H1 (cell line): Measurements from ENCODE around the gene CEP97. TPM values are rescaled to one million over a fixed set of nuclear protein-coding genes. Genes with fewer than 3 reads are reported as not detected.

Source experiments
- CTCF ChIA-PET: fragments of 300-600 bp; sonication (Branson Sonifier 250); formaldehyde crosslinking; loops from one replicate; lab custom pipeline; 2021; ENCODE audit not compliant: partially characterized antibody; lab: Charles Lee
- POLR2A ChIA-PET: fragments of 300-600 bp; sonication (Branson Sonifier 250); formaldehyde crosslinking; loops from one replicate; lab custom pipeline; 2021; ENCODE audit warnings: inconsistent platforms; ENCODE audit not compliant: partially characterized antibody; lab: Charles Lee
- DNase-seq, 2 experiments: peaks; one replicate each; pipeline versions ENCODE4 v3.0.0 to v3.0.0-alpha.2; 2010 to 2022; ENCODE audit warnings: low spot score in 2 of 2, low read depth in 1 of 2, mixed read lengths in 1 of 2
- FAIRE-seq: peaks from 2 replicates; lab custom pipeline; 2011; peaks lifted over from hg19 to GRCh38; lab: Jason Lieb, UNC
- H2AFZ ChIP-seq: 2 replicates; pipeline ENCODE4 v1.8.1; 2012; ENCODE audit warnings: low read length, inconsistent platforms
- H2AK5ac ChIP-seq: 2 replicates; pipeline ENCODE4 v1.6.1; 2013; ENCODE audit warnings: low read depth, low read length
- H2BK120ac ChIP-seq: replicated peaks from 2 replicates; pipeline ENCODE3; 2013; ENCODE audit warnings: low read depth, low read length, inconsistent platforms
- H2BK12ac ChIP-seq: 2 replicates; pipeline ENCODE4 v1.6.1; 2013; ENCODE audit warnings: low read depth, low read length
- H2BK15ac ChIP-seq: 2 replicates; pipeline ENCODE4 v1.6.1; 2013; ENCODE audit warnings: low read length
- H2BK20ac ChIP-seq: 2 replicates; pipeline ENCODE4 v1.6.1; 2013; ENCODE audit warnings: low read length
- H2BK5ac ChIP-seq: 2 replicates; pipeline ENCODE4 v1.6.1; 2013; ENCODE audit warnings: low read depth, low read length
- H3K14ac ChIP-seq: 2 replicates; pipeline ENCODE4 v1.6.1; 2013; ENCODE audit warnings: inconsistent platforms; ENCODE audit not compliant: insufficient read length
- H3K18ac ChIP-seq: 2 replicates; pipeline ENCODE4 v1.6.1; 2013; ENCODE audit warnings: low read length; ENCODE audit errors: extremely low read depth
- H3K23ac ChIP-seq: 2 replicates; pipeline ENCODE4 v1.6.1; 2013; ENCODE audit warnings: inconsistent platforms; ENCODE audit not compliant: insufficient read length
- H3K23me2 ChIP-seq: 2 replicates; pipeline ENCODE4 v1.6.1; 2013; ENCODE audit warnings: low read depth, low read length
- H3K27ac ChIP-seq: 2 replicates; pipeline ENCODE4 v1.6.1; 2011; ENCODE audit warnings: low read depth, low read length, inconsistent platforms
- H3K27me3 ChIP-seq, 4 experiments: replicated peaks in 1 of 4; 1 replicate in 1 of 4; 2 replicates in 3 of 4; pipeline versions ENCODE4 v1.6.1 to v1.8.1; 2011 to 2013; ENCODE audit warnings: low read length in 3 of 4, mild to moderate bottlenecking in 3 of 4, inconsistent platforms in 2 of 4, mixed read lengths in 2 of 4, moderate library complexity in 1 of 4; ENCODE audit not compliant: control insufficient read depth in 3 of 4, insufficient read depth in 3 of 4; ENCODE audit errors: extremely low read depth in 1 of 4
- H3K36me3 ChIP-seq, 4 experiments: 2 replicates each; pipeline versions ENCODE4 v1.6.1 to v1.8.1; 2011 to 2013; ENCODE audit warnings: mild to moderate bottlenecking in 4 of 4, low read length in 3 of 4, moderate library complexity in 2 of 4, control low read depth in 1 of 4, inconsistent platforms in 1 of 4; ENCODE audit not compliant: insufficient read depth in 4 of 4, control insufficient read depth in 2 of 4
- H3K4ac ChIP-seq: replicated peaks from 2 replicates; pipeline ENCODE3; 2013; ENCODE audit warnings: low read length, low read depth, mixed read lengths, inconsistent platforms; ENCODE audit not compliant: insufficient read length
- H3K4me1 ChIP-seq, 4 experiments: replicated peaks in 1 of 4; 1 replicate in 1 of 4; 2 replicates in 3 of 4; pipeline versions ENCODE4 v1.6.1 to v1.8.1; 2011 to 2013; ENCODE audit warnings: low read length in 3 of 4, inconsistent platforms in 2 of 4, mixed read lengths in 1 of 4; ENCODE audit not compliant: insufficient read depth in 4 of 4, control insufficient read depth in 3 of 4
- H3K4me2 ChIP-seq, 2 experiments: 2 replicates each; pipeline versions ENCODE4 v1.6.1 to v1.8.1; 2011 to 2013; ENCODE audit warnings: low read depth in 2 of 2, low read length in 2 of 2, control low read depth in 1 of 2, inconsistent platforms in 1 of 2, mild to moderate bottlenecking in 1 of 2; ENCODE audit not compliant: insufficient read depth in 1 of 2
- H3K4me3 ChIP-seq, 4 experiments: fragments of 200-600, 300-600 bp in 1 of 4; sonication (generic), shearing (Covaris generic), sonication (Bioruptor Twin) in 1 of 4; 2 replicates each; pipeline versions ENCODE4 v1.5.1 to v1.8.1; 2011 to 2016; ENCODE audit warnings: low read length in 4 of 4, low read depth in 3 of 4, control low read depth in 2 of 4, inconsistent platforms in 2 of 4, mild to moderate bottlenecking in 2 of 4, mixed read lengths in 1 of 4, moderate library complexity in 1 of 4; ENCODE audit not compliant: insufficient read depth in 2 of 4; ENCODE audit errors: extremely low read depth in 1 of 4
- H3K56ac ChIP-seq: replicated peaks from 2 replicates; pipeline ENCODE3; 2013; ENCODE audit warnings: low read depth, mild to moderate bottlenecking, mixed read lengths, low read length, inconsistent platforms; ENCODE audit not compliant: insufficient read length
- H3K79me1 ChIP-seq: 2 replicates; pipeline ENCODE4 v1.6.1; 2013; ENCODE audit warnings: low read depth, low read length, control low read depth
- H3K79me2 ChIP-seq, 2 experiments: 2 replicates each; pipeline versions ENCODE4 v1.6.1 to v1.8.1; 2012 to 2013; ENCODE audit warnings: low read length in 2 of 2, mild to moderate bottlenecking in 2 of 2, inconsistent platforms in 1 of 2; ENCODE audit not compliant: insufficient read depth in 2 of 2, control insufficient read depth in 1 of 2
- H3K9ac ChIP-seq, 4 experiments: replicated peaks in 1 of 4; 1 replicate in 1 of 4; 2 replicates in 3 of 4; pipeline versions ENCODE4 v1.6.1 to v1.8.1; 2011 to 2013; ENCODE audit warnings: low read depth in 3 of 4, low read length in 3 of 4, control low read depth in 2 of 4, mild to moderate bottlenecking in 2 of 4, moderate library complexity in 2 of 4, inconsistent platforms in 1 of 4; ENCODE audit errors: extremely low read depth in 1 of 4
- H3K9me3 ChIP-seq, 2 experiments: 2 replicates each; pipeline versions ENCODE4 v1.6.1 to v1.8.1; 2012 to 2013; ENCODE audit warnings: mild to moderate bottlenecking in 2 of 2, moderate library complexity in 2 of 2, control low read depth in 1 of 2, inconsistent platforms in 1 of 2, low read depth in 1 of 2, low read length in 1 of 2, mixed read lengths in 1 of 2; ENCODE audit not compliant: insufficient read depth in 2 of 2
- H4K20me1 ChIP-seq, 2 experiments: replicated peaks in 1 of 2; 2 replicates each; pipeline versions ENCODE3 to v1.8.1; 2011 to 2013; ENCODE audit warnings: inconsistent platforms in 2 of 2, low read length in 2 of 2, mild to moderate bottlenecking in 1 of 2; ENCODE audit not compliant: insufficient read depth in 2 of 2, control insufficient read depth in 1 of 2
- H4K5ac ChIP-seq: 2 replicates; pipeline ENCODE4 v1.6.1; 2013; ENCODE audit warnings: low read length, low read depth, mixed read lengths, inconsistent platforms; ENCODE audit not compliant: insufficient read length
- H4K8ac ChIP-seq: 2 replicates; pipeline ENCODE4 v1.8.0; 2013; ENCODE audit warnings: mild to moderate bottlenecking, moderate library complexity, low read length, inconsistent platforms; ENCODE audit not compliant: insufficient read depth; ENCODE audit errors: extremely low read depth
- H4K91ac ChIP-seq: replicated peaks from 2 replicates; pipeline ENCODE3; 2013; ENCODE audit warnings: low read length, mixed read lengths, inconsistent platforms; ENCODE audit not compliant: insufficient read length
- ATF3 ChIP-seq: IDR thresholded peaks from 2 replicates; pipeline ENCODE4 v1.6.1; 2011; ENCODE audit warnings: low read depth, mild to moderate bottlenecking, low read length; ENCODE audit not compliant: insufficient read depth
- GABPA ChIP-seq: IDR thresholded peaks from 2 replicates; pipeline ENCODE4 v1.6.1; 2011; ENCODE audit warnings: mild to moderate bottlenecking, low read length, moderate library complexity, borderline replicate concordance; ENCODE audit not compliant: insufficient read depth
- HDAC2 ChIP-seq, 2 experiments: fragments of 300-600 bp in 1 of 2; sonication (generic) in 1 of 2; IDR thresholded peaks; 2 replicates each; pipeline ENCODE4 v1.6.1; 2011 to 2012; ENCODE audit warnings: low read depth in 2 of 2, low read length in 2 of 2, mild to moderate bottlenecking in 2 of 2, moderate library complexity in 2 of 2, borderline replicate concordance in 1 of 2, inconsistent platforms in 1 of 2
- KDM4A ChIP-seq: IDR thresholded peaks from one replicate; pipeline ENCODE4 v1.7.1; 2012; ENCODE audit warnings: low read depth, mild to moderate bottlenecking, moderate library complexity, low read length, inconsistent platforms; ENCODE audit not compliant: severe bottlenecking
- PHF8 ChIP-seq: fragments of 200-600 bp; sonication (generic); conservative IDR thresholded peaks from 2 replicates; pipeline ENCODE4 v1.7.1; 2012; ENCODE audit warnings: low read depth, mild to moderate bottlenecking, inconsistent platforms, low read length, moderate library complexity
- SAP30 ChIP-seq: fragments of 300-600 bp; sonication (generic); IDR thresholded peaks from 2 replicates; pipeline ENCODE4 v1.7.1; 2012; ENCODE audit warnings: low read length, moderate library complexity, mild to moderate bottlenecking, inconsistent platforms; ENCODE audit not compliant: insufficient read depth, insufficient replicate concordance
- WGBS, 2 experiments: shearing (Covaris generic) in 1 of 2; methylation state at CpG; one replicate each; pipeline versions ENCODE4 v1.1.6 to v1.1.7; 2013 to 2015; ENCODE audit warnings: low lambda C conversion rate in 2 of 2, mixed read lengths in 2 of 2, inconsistent platforms in 1 of 2, low coverage in 1 of 2, missing lambda C conversion rate in 1 of 2; ENCODE audit not compliant: insufficient replicate concordance in 2 of 2, insufficient coverage in 1 of 2, insufficient read length in 1 of 2; ENCODE audit errors: extremely low coverage in 1 of 2, missing lambda C conversion rate in 1 of 2; 5-methylcytosine and 5-hydroxymethylcytosine counted together
- polyA plus RNA-seq, 7 experiments: library from polyadenylated mRNA; depleted of rRNA in 3 of 7; stranded (reverse) in 5 of 7; unstranded in 2 of 7; fragments of >200 nt in 5 of 7; fragments of 200-250 nt in 2 of 7; gene quantifications; 1 replicate in 5 of 7; 2 replicates in 1 of 7; 4 replicates in 1 of 7; pipeline versions ENCODE4 v1.2.1 to v1.2.3, GENCODE V29; 2011 to 2013; ENCODE audit warnings: missing spikeins in 2 of 7, mixed read lengths in 2 of 7
- total RNA-seq: library from RNA; stranded (reverse); fragmentation: NEBNext Ultra II Directional; extraction: Animal tissue kit (Norgen Biotek cat#: 25700); gene quantifications from 2 replicates; pipeline ENCODE4 v1.2.1, GENCODE V29; 2021

Gene CEP97
- total and polyA plus RNA-seq, 2 of the 8 experiments (the other 6 are each of a cell fraction or from before 2014, with no cell fraction given): 1.6 to 13.2 TPM

- Histone ChIP-seq H3K23me2 (0 out of 2 replicates have a peak, but pooled peaks cover 3% of the 10 kb centered on the region), H3K4ac (peak overlapping the region; percentile 21), H3K9me3 (no peaks in the 10 kb centered on the region), H3K4me2 (peak overlapping the region; percentile 73 to 100), H3K27ac (peak overlapping the region; percentile 25; the same call in 1 of the 2 replicates), H4K20me1 (no peaks in the 10 kb centered on the region), H2BK20ac (no peak overlapping the region), H3K4me1 (no peaks in the 10 kb centered on the region), H3K4me3 (peak overlapping the region; percentile 92 to 99 (median 98)), H2BK15ac (no peak overlapping the region), H3K79me1 (peaks cover 2% of the 10 kb centered on the region; the same call in 1 of the 2 replicates), H3K9ac (peak overlapping the region; percentile 66 to 91 (median 78)), H3K36me3 (peaks cover 2 to 23% (median 9%) of the 10 kb centered on the region in 4 experiments; a peak in 4 of 8 replicates), H3K14ac (no peak overlapping the region), H4K5ac (peak overlapping the region; percentile 73), H3K27me3 (no peaks in the 10 kb centered on the region), H3K23ac (no peak overlapping the region), H3K18ac (no peak overlapping the region), H4K8ac (peak overlapping the region; percentile 84; the same call in 1 of the 2 replicates), H3K56ac (peak overlapping the region; percentile 62), H2BK5ac (no peak overlapping the region), H4K91ac (peak overlapping the region; percentile 31), H2AFZ (peak overlapping the region; percentile 94), H2BK12ac (no peak overlapping the region), H2AK5ac (no peak overlapping the region), H3K79me2 (peaks cover 0 to 8% of the 10 kb centered on the region in 2 experiments; a peak in 1 of 4 replicates), H2BK120ac (no peak overlapping the region)
- ChIA-PET CTCF (interaction anchor here (1.3 to 4.0 kb wide), 3 partner anchors 18 to 34 kb away, joined by 3 to 19 read pairs (median 3); no protein-coding TSS in a partner anchor), POLR2A (interaction anchor here (0.6 to 1.9 kb wide), 8 partner anchors 8 to 152 kb away, joined by 3 to 22 read pairs (median 4); partner anchors contain the start of genes NFKBIZ and RPL24)
- FAIRE-seq: no peak
- TF ChIP-seq HDAC2 (IDR thresholded peaks at IDR 0.05; ENCODE audit: borderline replicate concordance in 1 of 2, low read depth in 2 of 2, low read length in 2 of 2) (0 out of 4 replicates have a peak, but pooled peaks of 1 of the 2 experiments have one; percentile 4), PHF8 (peak; percentile 31; the same call in 1 of the 2 replicates), KDM4A (peak; percentile 3), GABPA (no peak), SAP30 (peak; percentile 66), ATF3 (no peak)
- WGBS, 2 experiments: 3% methylated on average over 21 of the region's 21 CpGs; no CpG with 5 or more reads in 1 of the 2 experiments
- peak in 1 of 2 experiments; percentile 55 for DNase-seq
Observed at GRCh38 chr3:101725194-101725889, 928 bp downstream of the CEP97 start.
